H1 (cell line): ENCODE measurements around the gene PEX6. TPM values are rescaled to one million over a fixed set of nuclear protein-coding genes. Genes with fewer than 3 reads are reported as not detected.

ENCODE experiments used
- CTCF ChIA-PET: fragments of 300-600 bp; sonication (Branson Sonifier 250); formaldehyde crosslinking; loops from one replicate; lab custom pipeline; 2021; ENCODE audit not compliant: partially characterized antibody; lab: Charles Lee
- POLR2A ChIA-PET: fragments of 300-600 bp; sonication (Branson Sonifier 250); formaldehyde crosslinking; loops from one replicate; lab custom pipeline; 2021; ENCODE audit warnings: inconsistent platforms; ENCODE audit not compliant: partially characterized antibody; lab: Charles Lee
- DNase-seq, 2 experiments: peaks; one replicate each; pipeline versions ENCODE4 v3.0.0 to v3.0.0-alpha.2; 2010 to 2022; ENCODE audit warnings: low spot score in 2 of 2, low read depth in 1 of 2, mixed read lengths in 1 of 2
- FAIRE-seq: peaks from 2 replicates; lab custom pipeline; 2011; peaks lifted over from hg19 to GRCh38; lab: Jason Lieb, UNC
- H2AFZ ChIP-seq: 2 replicates; pipeline ENCODE4 v1.8.1; 2012; ENCODE audit warnings: low read length, inconsistent platforms
- H2AK5ac ChIP-seq: 2 replicates; pipeline ENCODE4 v1.6.1; 2013; ENCODE audit warnings: low read depth, low read length
- H2BK120ac ChIP-seq: replicated peaks from 2 replicates; pipeline ENCODE3; 2013; ENCODE audit warnings: low read depth, low read length, inconsistent platforms
- H2BK12ac ChIP-seq: 2 replicates; pipeline ENCODE4 v1.6.1; 2013; ENCODE audit warnings: low read depth, low read length
- H2BK15ac ChIP-seq: 2 replicates; pipeline ENCODE4 v1.6.1; 2013; ENCODE audit warnings: low read length
- H2BK20ac ChIP-seq: 2 replicates; pipeline ENCODE4 v1.6.1; 2013; ENCODE audit warnings: low read length
- H2BK5ac ChIP-seq: 2 replicates; pipeline ENCODE4 v1.6.1; 2013; ENCODE audit warnings: low read depth, low read length
- H3K14ac ChIP-seq: 2 replicates; pipeline ENCODE4 v1.6.1; 2013; ENCODE audit warnings: inconsistent platforms; ENCODE audit not compliant: insufficient read length
- H3K18ac ChIP-seq: 2 replicates; pipeline ENCODE4 v1.6.1; 2013; ENCODE audit warnings: low read length; ENCODE audit errors: extremely low read depth
- H3K23ac ChIP-seq: 2 replicates; pipeline ENCODE4 v1.6.1; 2013; ENCODE audit warnings: inconsistent platforms; ENCODE audit not compliant: insufficient read length
- H3K23me2 ChIP-seq: 2 replicates; pipeline ENCODE4 v1.6.1; 2013; ENCODE audit warnings: low read depth, low read length
- H3K27ac ChIP-seq: 2 replicates; pipeline ENCODE4 v1.6.1; 2011; ENCODE audit warnings: low read depth, low read length, inconsistent platforms
- H3K27me3 ChIP-seq, 4 experiments: replicated peaks in 1 of 4; 1 replicate in 1 of 4; 2 replicates in 3 of 4; pipeline versions ENCODE4 v1.6.1 to v1.8.1; 2011 to 2013; ENCODE audit warnings: low read length in 3 of 4, mild to moderate bottlenecking in 3 of 4, inconsistent platforms in 2 of 4, mixed read lengths in 2 of 4, moderate library complexity in 1 of 4; ENCODE audit not compliant: control insufficient read depth in 3 of 4, insufficient read depth in 3 of 4; ENCODE audit errors: extremely low read depth in 1 of 4
- H3K36me3 ChIP-seq, 4 experiments: 2 replicates each; pipeline versions ENCODE4 v1.6.1 to v1.8.1; 2011 to 2013; ENCODE audit warnings: mild to moderate bottlenecking in 4 of 4, low read length in 3 of 4, moderate library complexity in 2 of 4, control low read depth in 1 of 4, inconsistent platforms in 1 of 4; ENCODE audit not compliant: insufficient read depth in 4 of 4, control insufficient read depth in 2 of 4
- H3K4ac ChIP-seq: replicated peaks from 2 replicates; pipeline ENCODE3; 2013; ENCODE audit warnings: low read length, low read depth, mixed read lengths, inconsistent platforms; ENCODE audit not compliant: insufficient read length
- H3K4me1 ChIP-seq, 4 experiments: replicated peaks in 1 of 4; 1 replicate in 1 of 4; 2 replicates in 3 of 4; pipeline versions ENCODE4 v1.6.1 to v1.8.1; 2011 to 2013; ENCODE audit warnings: low read length in 3 of 4, inconsistent platforms in 2 of 4, mixed read lengths in 1 of 4; ENCODE audit not compliant: insufficient read depth in 4 of 4, control insufficient read depth in 3 of 4
- H3K4me2 ChIP-seq, 2 experiments: 2 replicates each; pipeline versions ENCODE4 v1.6.1 to v1.8.1; 2011 to 2013; ENCODE audit warnings: low read depth in 2 of 2, low read length in 2 of 2, control low read depth in 1 of 2, inconsistent platforms in 1 of 2, mild to moderate bottlenecking in 1 of 2; ENCODE audit not compliant: insufficient read depth in 1 of 2
- H3K4me3 ChIP-seq, 4 experiments: fragments of 200-600, 300-600 bp in 1 of 4; sonication (generic), shearing (Covaris generic), sonication (Bioruptor Twin) in 1 of 4; 2 replicates each; pipeline versions ENCODE4 v1.5.1 to v1.8.1; 2011 to 2016; ENCODE audit warnings: low read length in 4 of 4, low read depth in 3 of 4, control low read depth in 2 of 4, inconsistent platforms in 2 of 4, mild to moderate bottlenecking in 2 of 4, mixed read lengths in 1 of 4, moderate library complexity in 1 of 4; ENCODE audit not compliant: insufficient read depth in 2 of 4; ENCODE audit errors: extremely low read depth in 1 of 4
- H3K56ac ChIP-seq: replicated peaks from 2 replicates; pipeline ENCODE3; 2013; ENCODE audit warnings: low read depth, mild to moderate bottlenecking, mixed read lengths, low read length, inconsistent platforms; ENCODE audit not compliant: insufficient read length
- H3K79me1 ChIP-seq: 2 replicates; pipeline ENCODE4 v1.6.1; 2013; ENCODE audit warnings: low read depth, low read length, control low read depth
- H3K79me2 ChIP-seq, 2 experiments: 2 replicates each; pipeline versions ENCODE4 v1.6.1 to v1.8.1; 2012 to 2013; ENCODE audit warnings: low read length in 2 of 2, mild to moderate bottlenecking in 2 of 2, inconsistent platforms in 1 of 2; ENCODE audit not compliant: insufficient read depth in 2 of 2, control insufficient read depth in 1 of 2
- H3K9ac ChIP-seq, 4 experiments: replicated peaks in 1 of 4; 1 replicate in 1 of 4; 2 replicates in 3 of 4; pipeline versions ENCODE4 v1.6.1 to v1.8.1; 2011 to 2013; ENCODE audit warnings: low read depth in 3 of 4, low read length in 3 of 4, control low read depth in 2 of 4, mild to moderate bottlenecking in 2 of 4, moderate library complexity in 2 of 4, inconsistent platforms in 1 of 4; ENCODE audit errors: extremely low read depth in 1 of 4
- H3K9me3 ChIP-seq, 2 experiments: 2 replicates each; pipeline versions ENCODE4 v1.6.1 to v1.8.1; 2012 to 2013; ENCODE audit warnings: mild to moderate bottlenecking in 2 of 2, moderate library complexity in 2 of 2, control low read depth in 1 of 2, inconsistent platforms in 1 of 2, low read depth in 1 of 2, low read length in 1 of 2, mixed read lengths in 1 of 2; ENCODE audit not compliant: insufficient read depth in 2 of 2
- H4K20me1 ChIP-seq, 2 experiments: replicated peaks in 1 of 2; 2 replicates each; pipeline versions ENCODE3 to v1.8.1; 2011 to 2013; ENCODE audit warnings: inconsistent platforms in 2 of 2, low read length in 2 of 2, mild to moderate bottlenecking in 1 of 2; ENCODE audit not compliant: insufficient read depth in 2 of 2, control insufficient read depth in 1 of 2
- H4K5ac ChIP-seq: 2 replicates; pipeline ENCODE4 v1.6.1; 2013; ENCODE audit warnings: low read length, low read depth, mixed read lengths, inconsistent platforms; ENCODE audit not compliant: insufficient read length
- H4K8ac ChIP-seq: 2 replicates; pipeline ENCODE4 v1.8.0; 2013; ENCODE audit warnings: mild to moderate bottlenecking, moderate library complexity, low read length, inconsistent platforms; ENCODE audit not compliant: insufficient read depth; ENCODE audit errors: extremely low read depth
- H4K91ac ChIP-seq: replicated peaks from 2 replicates; pipeline ENCODE3; 2013; ENCODE audit warnings: low read length, mixed read lengths, inconsistent platforms; ENCODE audit not compliant: insufficient read length
- ASH2L ChIP-seq: fragments of 200-600, 300-600 bp; sonication (generic); IDR thresholded peaks from one replicate; pipeline ENCODE4 v1.7.1; 2017; ENCODE audit warnings: low read length
- CEBPB ChIP-seq: IDR thresholded peaks from 2 replicates; pipeline ENCODE4 v1.6.1; 2012; ENCODE audit warnings: low read depth, low read length
- CHD2 ChIP-seq: IDR thresholded peaks from 2 replicates; pipeline ENCODE4 v1.6.1; 2012; ENCODE audit warnings: low read length, improper control_type of control experiment
- CTBP2 ChIP-seq: IDR thresholded peaks from 2 replicates; pipeline ENCODE4 v1.7.0; 2011; ENCODE audit warnings: borderline replicate concordance, mild to moderate bottlenecking, moderate library complexity, mixed read lengths, low read length; ENCODE audit not compliant: insufficient read depth, insufficient read length
- HDAC2 ChIP-seq, 2 experiments: fragments of 300-600 bp in 1 of 2; sonication (generic) in 1 of 2; IDR thresholded peaks; 2 replicates each; pipeline ENCODE4 v1.6.1; 2011 to 2012; ENCODE audit warnings: low read depth in 2 of 2, low read length in 2 of 2, mild to moderate bottlenecking in 2 of 2, moderate library complexity in 2 of 2, borderline replicate concordance in 1 of 2, inconsistent platforms in 1 of 2
- JUND ChIP-seq: IDR thresholded peaks from 2 replicates; pipeline ENCODE4 v1.6.1; 2011; ENCODE audit warnings: mild to moderate bottlenecking, improper control_type of control experiment, low read length
- POU5F1 ChIP-seq: IDR thresholded peaks from 2 replicates; pipeline ENCODE4 v1.6.1; 2011; ENCODE audit warnings: low read depth, mild to moderate bottlenecking, low read length, moderate library complexity
- SUZ12 ChIP-seq: fragments of 200-600 bp; sonication (generic); IDR thresholded peaks from 2 replicates; pipeline ENCODE4 v1.6.1; 2012; ENCODE audit warnings: mild to moderate bottlenecking, inconsistent platforms, low read length, moderate library complexity, mixed read lengths
- TAF1 ChIP-seq: IDR thresholded peaks from 2 replicates; pipeline ENCODE4 v1.6.1; 2011; ENCODE audit warnings: mild to moderate bottlenecking, low read depth, low read length
- YY1 ChIP-seq: IDR thresholded peaks from 2 replicates; pipeline ENCODE4 v1.6.1; 2011; ENCODE audit warnings: low read depth, mild to moderate bottlenecking, low read length
- WGBS, 2 experiments: shearing (Covaris generic) in 1 of 2; methylation state at CpG; one replicate each; pipeline versions ENCODE4 v1.1.6 to v1.1.7; 2013 to 2015; ENCODE audit warnings: low lambda C conversion rate in 2 of 2, mixed read lengths in 2 of 2, inconsistent platforms in 1 of 2, low coverage in 1 of 2, missing lambda C conversion rate in 1 of 2; ENCODE audit not compliant: insufficient replicate concordance in 2 of 2, insufficient coverage in 1 of 2, insufficient read length in 1 of 2; ENCODE audit errors: extremely low coverage in 1 of 2, missing lambda C conversion rate in 1 of 2; 5-methylcytosine and 5-hydroxymethylcytosine counted together
- polyA plus RNA-seq, 7 experiments: library from polyadenylated mRNA; depleted of rRNA in 3 of 7; stranded (reverse) in 5 of 7; unstranded in 2 of 7; fragments of >200 nt in 5 of 7; fragments of 200-250 nt in 2 of 7; gene quantifications; 1 replicate in 5 of 7; 2 replicates in 1 of 7; 4 replicates in 1 of 7; pipeline versions ENCODE4 v1.2.1 to v1.2.3, GENCODE V29; 2011 to 2013; ENCODE audit warnings: missing spikeins in 2 of 7, mixed read lengths in 2 of 7
- total RNA-seq: library from RNA; stranded (reverse); fragmentation: NEBNext Ultra II Directional; extraction: Animal tissue kit (Norgen Biotek cat#: 25700); gene quantifications from 2 replicates; pipeline ENCODE4 v1.2.1, GENCODE V29; 2021

Gene PEX6
- total and polyA plus RNA-seq, 2 of the 8 experiments (the other 6 are each of a cell fraction or from before 2014, with no cell fraction given) = 6.4 to 12.5 TPM

DNA sequence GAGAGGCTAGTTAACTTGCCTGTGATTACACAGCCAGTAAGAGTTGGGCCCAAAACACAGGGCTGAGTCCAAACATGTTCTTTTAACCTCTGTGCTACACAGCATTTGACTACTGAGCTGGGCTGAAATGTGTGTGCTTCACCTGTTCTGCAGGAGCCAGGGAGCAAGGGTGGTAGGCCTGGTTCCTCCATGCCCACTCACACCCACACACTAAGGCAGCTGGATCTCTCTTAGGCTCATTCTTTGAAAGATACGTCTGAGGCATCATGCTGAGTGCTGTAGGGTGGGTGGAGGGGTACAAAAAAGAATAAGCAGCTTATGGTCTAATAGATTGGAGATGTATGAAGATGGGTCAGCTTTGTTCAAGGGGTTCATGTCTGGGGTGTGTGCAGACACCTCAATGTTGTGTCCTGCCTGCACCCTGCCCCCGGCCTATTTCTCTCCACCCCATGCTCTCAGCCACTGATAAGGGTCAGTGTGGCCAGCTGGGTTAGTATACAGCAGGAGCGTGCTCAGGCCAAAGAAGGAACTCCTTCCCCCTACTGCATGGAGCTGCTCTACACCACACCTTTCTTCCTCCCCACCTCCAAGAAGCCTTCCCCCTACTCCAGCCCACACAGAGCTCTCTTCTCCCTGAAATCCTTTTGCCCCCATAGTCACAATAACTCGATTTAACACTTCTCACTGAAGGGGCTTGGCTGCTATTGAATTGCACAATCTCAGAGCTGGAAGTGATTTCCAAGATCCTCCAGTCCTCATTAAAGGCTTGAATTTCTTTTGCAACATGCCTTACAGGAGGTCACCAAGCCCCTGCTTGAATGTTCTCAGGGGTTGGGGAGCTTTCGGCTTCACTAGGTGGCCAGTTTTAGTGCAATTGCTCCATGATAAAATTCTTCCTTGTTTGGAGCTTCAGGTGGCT, 8.8 kb upstream of the PEX6 start:
- Histone ChIP-seq H4K5ac (no peak overlapping the region), H3K9me3 (no peaks in the 10 kb centered on the region), H4K20me1 (peaks cover 0 to 12% of the 10 kb centered on the region in 2 experiments), H4K91ac (no peak overlapping the region), H2AK5ac (no peak overlapping the region), H2BK20ac (no peak overlapping the region), H3K23me2 (peaks cover 4% of the 10 kb centered on the region), H2BK15ac (no peak overlapping the region), H3K79me1 (peaks cover 8% of the 10 kb centered on the region), H4K8ac (no peak overlapping the region), H2BK5ac (no peak overlapping the region), H3K4me3 (no peak overlapping the region), H3K14ac (no peak overlapping the region), H2BK120ac (no peak overlapping the region), H3K23ac (no peak overlapping the region), H3K9ac (peak overlapping the region in 1 of 4 experiments; percentile 32; a peak in 1 of 7 replicates), H3K27me3 (no peaks in the 10 kb centered on the region), H3K56ac (no peak overlapping the region), H3K4ac (no peak overlapping the region), H3K36me3 (peaks cover 0 to 9% (median 8%) of the 10 kb centered on the region in 4 experiments; a peak in 4 of 8 replicates), H2AFZ (no peak overlapping the region), H3K27ac (no peak overlapping the region), H3K4me1 (peaks cover 0 to 6% (median 1%) of the 10 kb centered on the region in 4 experiments; a peak in 4 of 7 replicates), H2BK12ac (no peak overlapping the region), H3K79me2 (peaks cover 8 to 15% of the 10 kb centered on the region in 2 experiments; a peak in 2 of 4 replicates), H3K4me2 (no peak overlapping the region), H3K18ac (no peak overlapping the region)
- DNase-seq (no peak), FAIRE-seq (no peak)
- WGBS, 2 experiments = 92% methylated on average over 5 of the region's 5 CpGs; no CpG with 5 or more reads in 1 of the 2 experiments
- ChIA-PET CTCF (interaction anchor here (0.5 to 2.9 kb wide), 8 partner anchors 10 to 143 kb away, joined by 3 to 13 read pairs (median 3); partner anchors contain the start of gene KLHDC3), POLR2A (interaction anchor here (0.8 to 4.1 kb wide), 9 partner anchors 9 to 33 kb away, joined by 3 to 25 read pairs (median 5); partner anchors contain the start of gene PEX6)
- no peak for TF ChIP-seq JUND
- no peak for TF ChIP-seq TAF1
- TF ChIP-seq POU5F1 = no peak
- TF ChIP-seq HDAC2 (IDR thresholded peaks at IDR 0.05; ENCODE audit: borderline replicate concordance in 1 of 2, low read depth in 2 of 2, low read length in 2 of 2) = no peak
- TF ChIP-seq CEBPB = no peak
- no peak for TF ChIP-seq YY1
- TF ChIP-seq CTBP2 = no peak
- no peak for TF ChIP-seq SUZ12
- TF ChIP-seq CHD2 = no peak
- TF ChIP-seq ASH2L = no peak
